ENCODE measurements around the gene SAMD10.

SAMD10 gene

DNA sequence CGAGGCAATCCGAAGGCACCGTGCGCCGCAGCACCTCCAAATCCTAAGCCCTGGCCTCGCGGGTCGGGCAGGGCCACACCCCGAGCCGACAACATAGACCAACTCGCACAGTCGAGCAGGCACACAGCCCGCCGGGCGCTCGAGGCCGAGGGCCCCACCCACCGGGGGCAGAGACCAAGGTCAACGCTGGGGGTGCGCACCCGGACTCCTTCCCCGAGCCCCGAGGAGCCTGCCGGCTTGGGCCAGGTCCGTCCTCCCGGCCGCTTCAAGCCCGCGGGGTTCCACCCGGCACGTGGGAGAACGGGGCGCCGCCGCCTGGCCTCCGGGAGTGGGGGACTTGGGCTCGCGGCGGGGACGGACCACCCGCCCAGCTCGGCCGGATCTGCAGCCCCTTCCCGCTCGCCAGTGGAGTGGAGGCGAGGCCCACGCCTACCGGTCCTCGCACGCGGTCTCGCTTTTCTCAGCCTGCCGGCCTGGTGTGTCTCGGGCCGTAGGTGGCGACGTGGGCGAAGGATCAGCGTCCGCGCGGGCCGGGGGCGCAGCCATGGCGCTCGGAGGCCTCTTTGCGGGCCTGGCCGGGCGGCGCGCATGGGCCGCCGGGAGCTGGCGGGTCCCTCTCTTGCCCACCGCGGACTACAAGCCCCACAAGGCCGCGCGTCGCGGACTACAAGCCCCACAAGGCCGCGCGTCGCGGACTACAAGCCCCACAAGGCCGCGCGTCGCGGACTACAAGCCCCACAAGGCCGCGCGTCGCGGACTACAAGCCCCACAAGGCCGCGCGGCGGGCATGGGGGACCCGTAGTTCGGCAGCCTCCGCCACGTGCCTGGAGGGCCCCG is 23.4 kb downstream of the SAMD10 start, which contains the start of gene UCKL1:
UCKL1 (minus strand) TSS at position 590 of the 837 bp plus-strand sequence; CDS start at position 546, 44 bp downstream.
- DNase-seq (ENCODE audit: low spot score), result peak; percentile 89

DNA sequence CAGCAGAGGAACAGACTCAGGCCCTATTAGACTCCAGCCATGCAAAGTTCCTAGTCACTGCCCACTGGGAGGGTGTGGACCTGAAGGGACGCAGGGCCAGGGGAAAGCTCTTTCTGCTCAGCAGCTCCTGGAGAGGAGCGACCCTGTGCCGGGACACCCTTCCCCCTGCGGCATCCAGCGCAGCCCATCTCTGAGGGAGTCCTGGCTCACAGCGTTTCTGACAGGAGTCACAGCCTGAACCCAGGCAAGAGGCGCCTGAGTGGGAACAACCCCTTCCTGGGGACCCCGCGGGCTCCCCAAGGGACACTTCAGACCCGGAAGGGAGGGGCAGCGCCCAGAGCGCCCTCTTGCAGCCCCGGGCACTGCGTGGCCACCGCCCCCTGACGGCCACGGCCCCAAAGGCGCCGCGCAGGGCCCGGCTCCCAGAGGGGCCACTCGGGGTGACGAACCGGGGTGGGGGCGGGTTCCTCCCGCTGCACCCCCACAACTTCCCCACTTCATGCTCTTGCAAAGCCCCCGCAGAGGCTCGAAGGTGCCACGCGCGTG is 24.1 kb downstream of the SAMD10 start:
- peak; percentile 34 for DNase-seq (ENCODE audit: low spot score)

GRCh38 chr20:63953764-63954429 is 25.5 kb downstream of the SAMD10 start:
- DNase-seq (ENCODE audit: low spot score), result no peak

DNA sequence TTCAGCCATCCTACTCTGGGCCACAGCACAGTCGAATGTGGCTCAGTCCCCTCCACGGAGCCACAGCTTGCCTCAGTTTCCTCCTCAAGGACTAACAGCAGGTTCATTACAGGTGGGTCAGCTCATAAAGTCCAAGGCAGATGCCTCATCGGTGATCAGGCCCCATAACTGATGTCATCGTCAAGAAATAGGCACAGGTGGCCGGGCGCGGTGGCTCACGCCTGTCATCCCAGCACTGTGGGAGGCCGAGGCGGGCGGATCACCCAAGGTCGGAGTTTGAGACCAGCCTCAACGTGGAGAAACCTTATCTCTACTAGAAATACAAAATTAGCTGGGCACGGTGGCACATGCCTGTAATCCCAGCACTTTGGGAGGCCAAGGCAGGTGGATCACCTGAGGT is 26.7 kb downstream of the SAMD10 start:
- DNase-seq (ENCODE audit: low spot score), result no peak

- DNase-seq (ENCODE audit: low spot score), result no peak
Observed at GRCh38 chr20:63952210-63952535, 27.3 kb downstream of the SAMD10 start.

DNA sequence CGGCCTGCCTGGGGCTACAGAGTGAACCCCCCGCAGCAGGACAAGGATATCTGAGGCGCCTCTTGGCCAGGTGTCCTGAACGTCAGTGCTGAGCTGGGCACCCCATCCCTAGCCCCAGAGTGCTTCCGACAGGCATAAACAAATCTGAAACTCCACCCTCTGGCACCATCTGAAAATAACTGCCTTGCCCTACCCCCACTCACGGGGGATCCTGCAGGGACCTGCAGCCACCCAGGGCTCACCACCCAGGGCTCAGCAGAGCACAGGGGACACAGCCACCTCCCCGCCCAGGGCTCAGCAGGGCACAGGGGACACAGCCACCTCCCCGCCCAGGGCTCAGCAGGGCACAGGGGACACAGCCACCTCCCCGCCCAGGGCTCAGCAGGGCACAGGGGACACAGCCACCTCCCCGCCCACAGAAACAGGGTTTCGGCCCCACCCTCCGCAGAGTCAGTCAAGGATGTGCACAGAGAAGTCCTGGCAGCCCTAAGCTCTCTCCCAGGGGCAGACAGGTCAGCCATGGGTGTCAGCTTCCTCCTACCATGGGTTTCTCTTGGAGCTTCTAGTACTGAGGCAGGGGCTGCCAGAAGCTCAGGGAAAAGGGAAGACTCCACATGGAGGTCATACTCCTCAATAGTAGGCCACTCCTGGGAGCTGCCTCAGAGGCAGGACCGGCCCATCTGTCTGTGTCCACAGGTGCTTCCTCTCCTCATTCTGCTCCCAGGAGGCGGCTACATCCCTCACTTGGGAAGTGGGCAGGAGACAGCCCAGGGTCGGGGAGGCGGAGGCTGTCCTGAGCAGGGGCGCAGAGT is 27.8 kb downstream of the SAMD10 start:
- DNase-seq (ENCODE audit: low spot score), result no peak

GRCh38 chr20:63950701-63951397 is 28.6 kb downstream of the SAMD10 start:
- no peak for DNase-seq (ENCODE audit: low spot score)

- peak; percentile 22 for DNase-seq (ENCODE audit: low spot score)
Observed at GRCh38 chr20:63947638-63948456, 31.6 kb downstream of the SAMD10 start.

GRCh38 chr20:63946986-63947637 is 32.3 kb downstream of the SAMD10 start:
- DNase-seq (ENCODE audit: low spot score), result no peak

DNA sequence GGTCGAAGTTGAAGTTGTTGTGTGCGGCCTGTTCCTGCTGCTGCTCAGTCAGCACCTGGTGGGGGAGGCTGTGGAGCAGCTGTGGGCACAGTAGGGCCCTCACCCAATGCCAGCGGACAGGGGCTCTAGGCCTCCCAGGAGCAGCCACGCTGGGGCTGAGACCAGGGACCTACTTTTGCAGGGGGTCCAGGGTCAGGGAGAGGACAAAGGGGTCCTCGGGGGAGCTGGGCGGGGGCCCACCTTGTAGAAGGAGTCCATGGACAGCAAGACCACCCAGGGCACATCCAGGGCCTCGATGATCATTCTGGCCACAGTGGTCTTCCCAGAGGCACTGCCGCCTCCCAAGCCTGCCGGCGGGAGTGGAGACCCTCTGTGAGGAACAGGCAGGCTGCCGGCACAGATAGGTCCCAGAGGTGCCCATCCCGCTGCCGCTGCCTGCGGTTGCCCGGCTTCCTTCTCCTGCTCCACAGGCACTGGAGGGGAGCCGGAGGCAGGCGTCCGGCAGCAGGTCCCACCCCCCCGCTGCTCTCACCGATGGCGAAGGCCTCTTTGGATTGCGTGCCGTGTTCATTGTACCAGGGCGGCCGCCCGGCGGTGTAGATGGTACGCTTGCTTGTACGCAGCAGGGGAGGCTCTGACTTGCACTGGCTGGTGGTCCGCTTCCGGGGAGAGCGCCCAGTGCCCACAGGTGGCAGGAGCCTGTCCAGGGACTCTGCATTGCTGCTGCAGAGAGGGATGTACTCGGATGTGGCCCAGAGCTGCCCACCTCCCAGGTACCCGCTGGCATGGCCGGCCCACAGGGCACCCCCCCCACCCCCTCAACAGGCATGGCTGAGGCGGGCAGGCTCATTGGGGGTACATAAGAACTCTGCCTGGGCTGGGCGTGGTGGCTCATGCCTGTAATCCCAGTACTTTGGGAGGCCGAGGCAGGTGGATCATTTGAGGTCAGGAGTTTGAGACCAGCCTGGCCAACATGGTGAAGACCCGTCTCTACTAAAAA is 33.2 kb downstream of the SAMD10 start:
- no peak for DNase-seq (ENCODE audit: low spot score)

DNA sequence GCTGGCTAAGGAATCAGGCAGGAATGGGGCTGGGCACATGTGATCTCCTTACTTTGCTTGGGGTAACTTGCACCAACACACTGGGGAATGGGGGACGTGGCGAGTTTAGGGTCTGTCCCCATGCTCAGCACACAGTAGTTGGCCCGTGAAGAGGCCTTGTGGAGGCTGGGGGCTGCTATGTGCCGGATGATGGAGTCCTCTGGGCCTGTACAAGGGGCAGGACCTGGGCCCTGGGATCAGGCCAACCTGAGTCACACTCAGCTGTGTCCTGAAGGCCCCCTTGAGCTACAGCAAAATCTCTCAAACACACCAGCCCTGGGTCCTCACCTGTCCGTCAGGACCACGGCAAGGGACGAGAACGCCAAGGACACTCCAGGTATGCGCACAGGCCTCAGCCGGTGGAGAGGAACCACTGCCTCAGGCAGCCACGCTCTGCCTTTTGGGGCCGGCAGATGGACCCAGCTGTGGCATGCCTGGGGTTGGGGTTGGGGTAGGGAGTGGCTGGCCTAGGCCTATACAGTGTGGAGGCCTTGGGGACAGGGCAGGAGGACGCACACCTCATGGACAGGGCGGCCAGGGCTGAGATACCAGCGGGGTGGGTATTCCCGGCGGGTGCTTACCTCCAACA is 34.3 kb downstream of the SAMD10 start:
- DNase-seq (ENCODE audit: low spot score), result no peak

DNA sequence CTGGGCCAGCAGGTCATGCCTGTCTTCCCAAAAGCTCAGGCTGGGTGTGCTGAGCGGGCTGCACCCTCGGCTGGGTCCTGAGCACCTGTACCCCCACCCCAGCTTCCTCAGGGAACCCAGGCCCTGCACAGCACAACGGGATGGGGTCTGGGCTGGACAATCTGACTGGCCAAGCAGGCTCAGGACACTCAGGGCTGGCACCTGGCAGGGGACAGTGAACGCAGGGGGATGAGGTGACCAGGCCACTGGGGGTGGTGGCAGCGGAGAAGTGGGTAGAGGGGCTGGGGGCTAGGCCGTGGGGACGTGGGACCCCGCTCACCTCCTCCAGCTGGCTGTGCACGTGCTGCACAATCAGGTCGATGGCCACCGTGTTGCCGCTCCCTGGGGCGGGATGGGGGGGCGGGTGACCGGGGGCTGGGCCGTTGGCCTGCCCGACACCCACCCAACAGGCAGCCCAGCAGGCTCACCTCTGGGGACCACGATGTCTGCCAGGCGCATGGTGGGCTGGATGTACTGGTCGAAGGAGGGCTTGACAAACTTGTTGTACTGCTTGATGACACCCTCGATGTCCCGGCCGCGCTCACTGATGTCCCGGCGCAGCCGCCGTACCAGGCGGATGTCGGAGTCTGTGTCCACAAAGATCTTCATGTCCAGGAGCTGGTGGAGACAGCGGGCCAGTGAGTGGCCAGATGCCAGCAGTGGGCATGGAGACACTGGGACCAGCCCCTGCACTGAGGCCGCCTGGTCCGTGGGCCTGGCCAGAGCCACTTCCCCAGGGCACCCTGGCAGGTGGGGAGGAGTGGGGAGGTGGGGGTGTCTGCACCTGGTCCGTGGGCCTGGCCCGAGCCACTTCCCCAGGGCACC is 35.1 kb downstream of the SAMD10 start:
- DNase-seq (ENCODE audit: low spot score), result no peak

- DNase-seq (ENCODE audit: low spot score), result no peak
Observed at GRCh38 chr20:63943808-63944077, 35.7 kb downstream of the SAMD10 start.

DNA sequence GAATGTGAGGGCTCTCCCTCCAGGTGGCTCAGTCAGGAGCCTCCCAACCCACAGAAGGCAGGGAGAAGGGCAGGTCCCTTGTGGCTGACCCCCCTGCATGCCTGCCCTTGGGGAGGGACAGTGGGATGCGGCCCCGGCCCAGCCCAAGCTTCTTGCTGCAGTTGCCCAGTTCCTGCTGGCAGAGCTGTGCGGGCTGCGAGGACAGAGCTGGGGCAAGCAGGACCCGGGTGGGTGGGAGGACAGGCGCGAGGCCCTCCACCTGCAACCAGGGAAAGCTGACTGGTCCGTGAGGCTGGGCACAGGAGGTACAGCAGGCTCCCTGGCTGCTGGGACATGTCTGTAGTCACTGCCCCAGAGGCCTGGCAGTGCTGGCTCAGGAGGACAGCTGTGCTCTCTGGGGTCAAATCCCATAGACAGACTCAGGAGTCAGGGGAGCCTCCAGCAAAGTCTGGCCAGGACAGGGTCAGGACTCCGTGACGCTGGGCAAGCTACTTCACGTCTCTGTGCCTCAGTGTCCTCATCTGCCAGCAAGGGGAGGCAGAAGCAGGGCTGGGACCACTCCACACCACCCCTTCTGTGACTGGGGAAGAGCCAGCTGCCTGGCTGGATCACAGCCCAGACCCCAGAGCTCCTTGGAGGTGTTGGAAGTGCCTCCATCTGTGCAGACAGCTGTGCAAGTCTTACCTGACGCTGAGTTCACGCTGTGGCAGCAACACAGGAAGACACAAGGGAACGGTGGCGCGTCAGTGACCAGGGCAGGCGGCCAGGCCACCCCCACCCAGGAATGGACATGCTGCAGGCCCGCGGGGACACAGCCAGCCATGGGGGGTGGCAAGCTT is 36.3 kb downstream of the SAMD10 start:
- DNase-seq (ENCODE audit: low spot score), result no peak

- DNase-seq (ENCODE audit: low spot score), result no peak
Observed at GRCh38 chr20:63942250-63942951, 37.0 kb downstream of the SAMD10 start.

Measured in CD4-positive, alpha-beta T cell treated with Interleukin-2 at 100 ng/mL for 4 hours (primary cell).